Astrocyte of the cerebellum (primary cell): ENCODE data around the gene ADCY10.

Source experiments
- DNase-seq: peaks from one replicate; pipeline ENCODE4 v3.0.0-alpha.2; 2011; ENCODE audit warnings: low read depth
- H3K4me3 ChIP-seq: 2 replicates; pipeline ENCODE4 v1.5.1; 2011; ENCODE audit warnings: mild to moderate bottlenecking, low read depth, low read length, moderate library complexity
- CTCF ChIP-seq: IDR thresholded peaks from 2 replicates; pipeline ENCODE4 v1.5.1; 2012; ENCODE audit warnings: low read length, low read depth, moderate library complexity, mild to moderate bottlenecking; ENCODE audit errors: missing control alignments
- in situ Hi-C: cut with HindIII; loops from 2 replicates; pipeline ENCODE4 v1.10.0; 2017; ENCODE audit warnings: low sequenced_read_pairs

The ADCY10 gene

GRCh38 chr1:167766538-167766937 is 147.4 kb downstream of the ADCY10 start:
- in situ Hi-C loops = no loop called here
- TF ChIP-seq CTCF = no peak
- no peak for DNase-seq
- no peak overlapping the region for H3K4me3 ChIP-seq

DNA sequence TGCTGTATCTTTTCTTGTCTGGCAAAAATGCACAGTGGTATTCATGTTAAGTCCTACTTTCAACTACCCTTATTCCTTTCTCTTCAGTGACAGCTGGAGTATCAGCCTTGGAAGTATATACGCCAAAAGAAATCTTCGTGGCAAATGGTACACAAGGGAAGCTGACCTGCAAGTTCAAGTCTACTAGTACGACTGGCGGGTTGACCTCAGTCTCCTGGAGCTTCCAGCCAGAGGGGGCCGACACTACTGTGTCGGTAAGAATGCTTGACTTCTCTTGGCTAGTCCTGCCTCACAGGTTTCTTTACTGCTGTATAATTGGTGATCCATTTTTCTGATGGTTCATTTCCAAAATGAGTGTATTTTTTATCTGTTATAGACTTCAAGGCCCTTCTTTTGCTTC is 148.4 kb downstream of the ADCY10 start:
- no peak for DNase-seq
- no peak for TF ChIP-seq CTCF
- in situ Hi-C loops = no loop called here
- H3K4me3 ChIP-seq = no peak overlapping the region

GRCh38 chr1:167764458-167765330 is 149.2 kb downstream of the ADCY10 start:
- in situ Hi-C loops = no loop called here
- H3K4me3 ChIP-seq = no peak overlapping the region
- no peak for TF ChIP-seq CTCF
- no peak for DNase-seq

GRCh38 chr1:167763525-167764220 is 150.3 kb downstream of the ADCY10 start:
- H3K4me3 ChIP-seq = no peak overlapping the region
- in situ Hi-C loops = no loop called here
- DNase-seq = peak; percentile 19
- TF ChIP-seq CTCF = no peak

DNA sequence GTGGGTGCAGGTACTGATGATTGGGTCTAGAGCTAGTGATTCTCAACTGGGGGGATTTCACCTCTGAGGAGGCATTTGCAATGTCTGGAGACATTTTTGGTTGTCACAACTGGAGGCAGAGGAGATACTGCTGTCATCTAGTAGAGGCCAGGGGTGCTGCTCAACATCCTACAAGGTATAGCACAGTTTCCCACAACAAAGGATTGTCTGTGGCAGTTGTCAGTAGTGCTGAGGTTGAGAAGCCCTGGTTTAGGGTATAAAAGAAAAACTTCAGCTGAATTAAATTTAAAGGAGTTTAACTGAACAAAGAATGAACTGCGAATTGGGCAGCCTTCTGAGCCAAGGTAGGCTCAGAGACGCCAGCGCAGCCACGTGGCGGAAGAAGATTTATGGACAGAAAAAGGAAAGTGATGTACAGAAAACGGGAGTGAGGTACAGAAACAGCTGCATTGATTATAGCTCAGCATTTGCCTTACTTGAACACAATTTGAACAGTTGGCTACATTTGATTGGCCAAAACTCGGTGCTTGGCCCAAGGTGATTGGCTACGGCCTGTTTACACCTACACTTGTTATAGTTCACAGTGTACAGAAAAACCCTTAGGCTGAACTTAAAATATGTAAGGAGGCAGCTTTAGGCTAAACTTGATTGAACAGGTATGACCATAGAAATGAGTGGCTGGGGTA is 151.7 kb downstream of the ADCY10 start:
- no peak for TF ChIP-seq CTCF
- in situ Hi-C loops = no loop called here
- no peak for DNase-seq
- no peak overlapping the region for H3K4me3 ChIP-seq

- in situ Hi-C loops = no loop called here
- no peak overlapping the region for H3K4me3 ChIP-seq
- no peak for TF ChIP-seq CTCF
- DNase-seq = no peak
These were observed 152.5 kb downstream of the ADCY10 start for GRCh38 chr1:167761400-167761799.
